Gastrocnemius medialis (tissue), 4 donors: Measurements from ENCODE around the gene CTNNBL1.

Source experiments
- CTCF ChIP-seq, 5 experiments: fragments of 450-650 bp in 3 of 5; fragments of 200-600 bp in 2 of 5; sonication (generic) in 2 of 5; IDR thresholded peaks in 4 of 5; conservative IDR thresholded peaks in 1 of 5; 1 replicate in 4 of 5; 2 replicates in 1 of 5; pipeline ENCODE4 v1.5.1; 2016 to 2019; ENCODE audit warnings: antibody characterized with exemption in 5 of 5, mild to moderate bottlenecking in 3 of 5, moderate library complexity in 3 of 5
- POLR2A ChIP-seq, 2 donors: fragments of 450-650 bp; IDR thresholded peaks; one replicate each; pipeline ENCODE4 v1.6.1; 2017; ENCODE audit warnings: antibody characterized with exemption in 2 of 2, mild to moderate bottlenecking in 2 of 2, moderate library complexity in 2 of 2

- no peak for TF ChIP-seq CTCF (IDR thresholded peaks at IDR 0.05 in 4 of 5, conservative IDR thresholded peaks at IDR 0.05 in 1 of 5)
- no peak for TF ChIP-seq POLR2A (IDR thresholded peaks at IDR 0.05)
Observed at GRCh38 chr20:37846573-37846972, 152.7 kb downstream of the CTNNBL1 start.
